HEK293T (cell line): ENCODE measurements around the gene ZNF418.

Experiments
- ARNT ChIP-seq: fragments of 450-650 bp; IDR thresholded peaks from 2 replicates; pipeline ENCODE4 v1.6.1; 2017; ENCODE audit warnings: mild to moderate bottlenecking
- BHLHE40 ChIP-seq: fragments of 450-650 bp; IDR thresholded peaks from 2 replicates; pipeline ENCODE4 v1.6.1; 2016; ENCODE audit warnings: mild to moderate bottlenecking, moderate library complexity, borderline replicate concordance
- ELF4 ChIP-seq: fragments of 450-650 bp; IDR thresholded peaks from 2 replicates; pipeline ENCODE4 v1.6.1; 2017; ENCODE audit warnings: antibody characterized with exemption
- FOXA1 ChIP-seq: fragments of 450-650 bp; IDR thresholded peaks from 2 replicates; pipeline ENCODE4 v1.6.1; 2016; ENCODE audit warnings: mild to moderate bottlenecking
- FOXK2 ChIP-seq: fragments of 450-650 bp; IDR thresholded peaks from 2 replicates; pipeline ENCODE4 v1.6.1; 2016; ENCODE audit warnings: mild to moderate bottlenecking
- SP1 ChIP-seq: fragments of 450-650 bp; IDR thresholded peaks from 2 replicates; pipeline ENCODE4 v1.6.1; 2017
- SUZ12 ChIP-seq: fragments of 450-650 bp; IDR thresholded peaks from 2 replicates; pipeline ENCODE4 v1.6.1; 2016; ENCODE audit warnings: mild to moderate bottlenecking
- TARDBP ChIP-seq: fragments of 450-650 bp; IDR thresholded peaks from 2 replicates; pipeline ENCODE4 v1.6.1; 2016
- ZNF384 ChIP-seq: fragments of 450-650 bp; IDR thresholded peaks from 2 replicates; pipeline ENCODE4 v1.6.1; 2016

GRCh38 chr19:57949296-57949695, 14.1 kb upstream of the ZNF418 start:
- no peak for TF ChIP-seq ZNF384
- no peak for TF ChIP-seq SP1
- TF ChIP-seq SUZ12: no peak
- TF ChIP-seq BHLHE40: no peak
- TF ChIP-seq ARNT: no peak
- no peak for TF ChIP-seq FOXK2
- no peak for TF ChIP-seq ELF4
- TF ChIP-seq TARDBP: no peak
- TF ChIP-seq FOXA1: no peak
